ENCODE data around the gene TENM4. TPM values are rescaled to one million over a fixed set of nuclear protein-coding genes. Genes with fewer than 3 reads are reported as not detected.

Gene TENM4
- total and polyA plus RNA-seq, 2 of the 13 experiments (the other 11 are each of a cell fraction or from before 2014, with no cell fraction given): not detected

- TF ChIP-seq PLSCR1 (CRISPR knock-in tag; IDR thresholded peaks at IDR 0.05; ENCODE audit: borderline replicate concordance) (no peak), ZNF646 (CRISPR knock-in tag; IDR thresholded peaks at IDR 0.05) (no peak), ZNF777 (CRISPR knock-in tag; IDR thresholded peaks at IDR 0.05) (no peak), HMG20A (CRISPR knock-in tag; IDR thresholded peaks at IDR 0.05; ENCODE audit: borderline replicate concordance) (no peak), SIN3B (IDR thresholded peaks at IDR 0.05; ENCODE audit: low read length) (no peak), ZBTB10 (CRISPR knock-in tag; IDR thresholded peaks at IDR 0.05; ENCODE audit: borderline replicate concordance) (no peak), ZNF589 (CRISPR knock-in tag; conservative IDR thresholded peaks at IDR 0.05) (no peak), ZSCAN12 (CRISPR knock-in tag; IDR thresholded peaks at IDR 0.05) (no peak)
- TF ChIP-seq, protein P1, sequence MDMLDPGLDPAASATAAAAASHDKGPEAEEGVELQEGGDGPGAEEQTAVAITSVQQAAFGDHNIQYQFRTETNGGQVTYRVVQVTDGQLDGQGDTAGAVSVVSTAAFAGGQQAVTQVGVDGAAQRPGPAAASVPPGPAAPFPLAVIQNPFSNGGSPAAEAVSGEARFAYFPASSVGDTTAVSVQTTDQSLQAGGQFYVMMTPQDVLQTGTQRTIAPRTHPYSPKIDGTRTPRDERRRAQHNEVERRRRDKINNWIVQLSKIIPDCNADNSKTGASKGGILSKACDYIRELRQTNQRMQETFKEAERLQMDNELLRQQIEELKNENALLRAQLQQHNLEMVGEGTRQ (IDR thresholded peaks at IDR 0.05; ENCODE audit: low read depth, low read length): no peak
- TF ChIP-seq, protein P1 (CRISPR knock-in tag; IDR thresholded peaks at IDR 0.05; ENCODE audit: borderline replicate concordance): no peak
- TF ChIP-seq, protein P2, sequence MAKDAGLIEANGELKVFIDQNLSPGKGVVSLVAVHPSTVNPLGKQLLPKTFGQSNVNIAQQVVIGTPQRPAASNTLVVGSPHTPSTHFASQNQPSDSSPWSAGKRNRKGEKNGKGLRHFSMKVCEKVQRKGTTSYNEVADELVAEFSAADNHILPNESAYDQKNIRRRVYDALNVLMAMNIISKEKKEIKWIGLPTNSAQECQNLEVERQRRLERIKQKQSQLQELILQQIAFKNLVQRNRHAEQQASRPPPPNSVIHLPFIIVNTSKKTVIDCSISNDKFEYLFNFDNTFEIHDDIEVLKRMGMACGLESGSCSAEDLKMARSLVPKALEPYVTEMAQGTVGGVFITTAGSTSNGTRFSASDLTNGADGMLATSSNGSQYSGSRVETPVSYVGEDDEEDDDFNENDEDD (CRISPR knock-in tag; IDR thresholded peaks at IDR 0.05; ENCODE audit: borderline replicate concordance): no peak
- TF ChIP-seq, protein P3, sequence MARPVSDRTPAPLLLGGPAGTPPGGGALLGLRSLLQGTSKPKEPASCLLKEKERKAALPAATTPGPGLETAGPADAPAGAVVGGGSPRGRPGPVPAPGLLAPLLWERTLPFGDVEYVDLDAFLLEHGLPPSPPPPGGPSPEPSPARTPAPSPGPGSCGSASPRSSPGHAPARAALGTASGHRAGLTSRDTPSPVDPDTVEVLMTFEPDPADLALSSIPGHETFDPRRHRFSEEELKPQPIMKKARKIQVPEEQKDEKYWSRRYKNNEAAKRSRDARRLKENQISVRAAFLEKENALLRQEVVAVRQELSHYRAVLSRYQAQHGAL (CRISPR knock-in tag; IDR thresholded peaks at IDR 0.05; ENCODE audit: not compliant biosample characterization): no peak
These were observed 289.9 kb downstream of the TENM4 start (continued) for GRCh38 chr11:79150966-79151365.

Measured in HepG2 (cell line).